Fibroblast of lung (primary cell): ENCODE results near the gene SNX8. TPM values are rescaled to one million over a fixed set of nuclear protein-coding genes. Genes with fewer than 3 reads are reported as not detected.

ENCODE experiments used
- DNase-seq, 2 donors: peaks; one replicate each; pipeline versions ENCODE4 v3.0.0 to v3.0.0-alpha.2; 2010; ENCODE audit warnings: low read depth in 2 of 2
- H2AFZ ChIP-seq: 2 replicates; pipeline ENCODE4 v1.5.1; 2012; ENCODE audit warnings: low read length, control low read depth, inconsistent platforms
- H3K27ac ChIP-seq: 2 replicates; pipeline ENCODE4 v1.5.1; 2011; ENCODE audit warnings: low read length, control low read depth; ENCODE audit not compliant: insufficient read depth
- H3K27me3 ChIP-seq: 2 replicates; pipeline ENCODE4 v1.5.1; 2011; ENCODE audit warnings: mild to moderate bottlenecking, low read length; ENCODE audit not compliant: control insufficient read depth, insufficient read depth
- H3K36me3 ChIP-seq: 2 replicates; pipeline ENCODE4 v1.5.1; 2011; ENCODE audit warnings: low read length; ENCODE audit not compliant: control insufficient read depth, insufficient read depth
- H3K4me1 ChIP-seq: 2 replicates; pipeline ENCODE4 v1.5.1; 2011; ENCODE audit warnings: low read length; ENCODE audit not compliant: control insufficient read depth, insufficient read depth; ENCODE audit errors: extremely low read depth
- H3K4me2 ChIP-seq: 2 replicates; pipeline ENCODE4 v1.5.1; 2011; ENCODE audit warnings: low read length, control low read depth; ENCODE audit not compliant: insufficient read depth; ENCODE audit errors: extremely low read depth
- H3K4me3 ChIP-seq, 4 experiments: fragments of 200-600 bp in 1 of 4; sonication (generic) in 1 of 4; replicated peaks in 1 of 4; 2 replicates each; pipeline ENCODE4 v1.5.1; 2011 to 2016; ENCODE audit warnings: low read length in 4 of 4, low read depth in 3 of 4, mild to moderate bottlenecking in 3 of 4, control low read depth in 2 of 4, inconsistent platforms in 1 of 4, mixed read lengths in 1 of 4; ENCODE audit not compliant: insufficient read depth in 1 of 4; ENCODE audit errors: control extremely low read depth in 1 of 4
- H3K79me2 ChIP-seq: 2 replicates; pipeline ENCODE4 v1.5.1; 2012; ENCODE audit warnings: mild to moderate bottlenecking, low read length, inconsistent platforms; ENCODE audit not compliant: control insufficient read depth, insufficient read depth
- H3K9ac ChIP-seq: 2 replicates; pipeline ENCODE4 v1.5.1; 2011; ENCODE audit warnings: mild to moderate bottlenecking, low read length, control low read depth; ENCODE audit not compliant: insufficient read depth
- H3K9me3 ChIP-seq: 2 replicates; pipeline ENCODE4 v1.5.1; 2012; ENCODE audit warnings: low read depth, low read length; ENCODE audit not compliant: control insufficient read depth, insufficient read depth
- H4K20me1 ChIP-seq: 2 replicates; pipeline ENCODE4 v1.5.1; 2011; ENCODE audit warnings: low read length; ENCODE audit not compliant: control insufficient read depth, insufficient read depth; ENCODE audit errors: extremely low read depth
- EZH2 ChIP-seq: IDR thresholded peaks from 2 replicates; pipeline ENCODE4 v1.5.1; 2012; ENCODE audit warnings: low read length, control low read depth, mild to moderate bottlenecking; ENCODE audit errors: missing control alignments
- polyA plus RNA-seq, 2 donors: library from polyadenylated mRNA; depleted of rRNA in 1 of 2; stranded (reverse) in 1 of 2; unstranded in 1 of 2; fragments of >200 nt; gene quantifications; 2 replicates each; pipeline ENCODE4 v1.2.1, GENCODE V29; 2011 to 2012; ENCODE audit warnings: missing spikeins in 1 of 2
- total RNA-seq: library from RNA; depleted of rRNA; stranded (reverse); fragments of >200 nt; gene quantifications from 2 replicates; pipeline ENCODE4 v1.2.1, GENCODE V29; 2014
- TF ChIP-seq, protein P1 (sequence below), 2 donors: IDR thresholded peaks in 1 of 2; conservative IDR thresholded peaks in 1 of 2; 1 replicate in 1 of 2; 2 replicates in 1 of 2; pipeline ENCODE4 v1.5.1; 2011 to 2012; ENCODE audit warnings: low read length in 2 of 2, control low read depth in 1 of 2, inconsistent platforms in 1 of 2, low read depth in 1 of 2, mild to moderate bottlenecking in 1 of 2

The SNX8 gene
- total and polyA plus RNA-seq, 2 donors (not counting 1 experiment from before 2014, with no cell fraction given), result 13.2 to 27.4 TPM

DNA sequence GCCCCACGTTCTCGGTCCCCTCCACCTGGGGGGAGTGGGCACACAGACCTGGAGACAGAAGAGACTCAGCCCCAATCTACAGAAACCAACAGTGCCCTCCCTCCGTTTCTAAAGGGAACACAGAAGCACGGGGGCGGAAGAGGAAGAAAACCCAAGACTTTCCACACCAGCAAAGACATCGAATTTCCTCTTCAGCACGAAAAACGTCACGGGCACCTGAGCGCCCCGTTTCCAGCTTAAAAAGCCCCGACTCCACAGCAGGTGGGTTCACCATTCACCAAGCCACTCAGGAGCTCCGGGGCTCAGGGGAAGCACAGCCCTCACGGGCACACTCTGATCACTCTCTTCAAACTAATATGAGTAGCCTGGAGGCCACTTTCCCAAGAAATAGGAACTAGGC lies 52.6 kb downstream of the SNX8 start:
- no peak overlapping the region for H3K4me3 ChIP-seq
- H2AFZ ChIP-seq, result no peak overlapping the region
- no peak overlapping the region for H3K9ac ChIP-seq
- no peak for DNase-seq
- H3K4me1 ChIP-seq, result no peaks in the 10 kb centered on the region
- H3K27ac ChIP-seq, result no peak overlapping the region
- H4K20me1 ChIP-seq, result no peaks in the 10 kb centered on the region
- H3K27me3 ChIP-seq, result no peaks in the 10 kb centered on the region
- no peak overlapping the region for H3K4me2 ChIP-seq
- H3K9me3 ChIP-seq, result no peaks in the 10 kb centered on the region
- peaks cover 5% of the 10 kb centered on the region for H3K36me3 ChIP-seq
- no peaks in the 10 kb centered on the region for H3K79me2 ChIP-seq
- no peak for TF ChIP-seq EZH2
- TF ChIP-seq, protein P1, sequence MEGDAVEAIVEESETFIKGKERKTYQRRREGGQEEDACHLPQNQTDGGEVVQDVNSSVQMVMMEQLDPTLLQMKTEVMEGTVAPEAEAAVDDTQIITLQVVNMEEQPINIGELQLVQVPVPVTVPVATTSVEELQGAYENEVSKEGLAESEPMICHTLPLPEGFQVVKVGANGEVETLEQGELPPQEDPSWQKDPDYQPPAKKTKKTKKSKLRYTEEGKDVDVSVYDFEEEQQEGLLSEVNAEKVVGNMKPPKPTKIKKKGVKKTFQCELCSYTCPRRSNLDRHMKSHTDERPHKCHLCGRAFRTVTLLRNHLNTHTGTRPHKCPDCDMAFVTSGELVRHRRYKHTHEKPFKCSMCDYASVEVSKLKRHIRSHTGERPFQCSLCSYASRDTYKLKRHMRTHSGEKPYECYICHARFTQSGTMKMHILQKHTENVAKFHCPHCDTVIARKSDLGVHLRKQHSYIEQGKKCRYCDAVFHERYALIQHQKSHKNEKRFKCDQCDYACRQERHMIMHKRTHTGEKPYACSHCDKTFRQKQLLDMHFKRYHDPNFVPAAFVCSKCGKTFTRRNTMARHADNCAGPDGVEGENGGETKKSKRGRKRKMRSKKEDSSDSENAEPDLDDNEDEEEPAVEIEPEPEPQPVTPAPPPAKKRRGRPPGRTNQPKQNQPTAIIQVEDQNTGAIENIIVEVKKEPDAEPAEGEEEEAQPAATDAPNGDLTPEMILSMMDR (conservative IDR thresholded peaks at IDR 0.05 in 1 of 2, IDR thresholded peaks at IDR 0.05 in 1 of 2; ENCODE audit: low read depth in 1 of 2, low read length in 2 of 2), result no peak

DNA sequence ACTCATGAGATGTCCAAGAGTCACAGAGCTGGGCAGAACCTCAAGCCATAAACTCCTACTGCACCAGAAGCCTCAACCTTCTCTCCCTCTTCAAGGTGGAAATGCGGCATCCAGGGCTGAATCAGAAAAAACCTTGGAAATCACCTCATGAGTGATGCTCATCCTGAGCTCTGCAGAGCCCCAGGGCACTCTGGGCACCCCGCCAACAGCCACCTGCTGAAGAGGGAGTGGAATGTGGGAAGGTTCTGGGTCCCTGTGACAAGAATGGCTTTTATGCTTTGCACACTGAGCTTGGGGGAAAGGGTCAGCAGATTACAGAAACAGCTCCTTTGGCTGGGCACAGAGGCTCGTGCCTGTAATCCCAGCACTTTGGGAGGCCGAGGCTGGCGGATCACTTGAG lies 53.4 kb downstream of the SNX8 start:
- no peak overlapping the region for H3K27ac ChIP-seq
- no peaks in the 10 kb centered on the region for H3K9me3 ChIP-seq
- no peak overlapping the region for H3K4me3 ChIP-seq
- DNase-seq, result no peak
- H3K9ac ChIP-seq, result no peak overlapping the region
- H3K27me3 ChIP-seq, result no peaks in the 10 kb centered on the region
- H3K4me1 ChIP-seq, result no peaks in the 10 kb centered on the region
- no peaks in the 10 kb centered on the region for H3K79me2 ChIP-seq
- no peak overlapping the region for H3K4me2 ChIP-seq
- H4K20me1 ChIP-seq, result no peaks in the 10 kb centered on the region
- no peak for TF ChIP-seq EZH2
- TF ChIP-seq, protein P1 (conservative IDR thresholded peaks at IDR 0.05 in 1 of 2, IDR thresholded peaks at IDR 0.05 in 1 of 2; ENCODE audit: low read depth in 1 of 2, low read length in 2 of 2), result no peak
- peaks cover 7% of the 10 kb centered on the region for H3K36me3 ChIP-seq
- H2AFZ ChIP-seq, result no peak overlapping the region

DNA sequence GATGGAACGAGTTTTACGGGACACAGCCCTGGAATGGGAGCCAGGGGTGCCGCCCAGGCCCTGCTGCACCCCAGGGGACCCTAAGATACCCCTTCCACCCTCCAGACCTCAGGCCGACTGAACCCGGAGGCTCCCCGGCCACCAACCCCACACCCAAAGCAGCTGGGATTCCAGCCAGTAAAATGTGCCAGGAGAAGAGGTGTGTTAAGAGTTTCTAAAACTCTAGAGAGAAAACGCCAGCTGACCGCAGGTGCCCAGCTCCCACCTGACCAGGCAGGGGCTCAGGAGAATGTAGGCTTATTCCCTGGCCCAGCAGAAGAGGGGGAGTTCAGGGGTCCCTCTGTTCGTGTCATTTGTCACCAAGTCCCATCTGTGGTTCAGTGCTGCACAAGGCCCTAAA lies 54.8 kb downstream of the SNX8 start:
- no peaks in the 10 kb centered on the region for H3K9me3 ChIP-seq
- no peak overlapping the region for H3K4me2 ChIP-seq
- no peak overlapping the region for H3K27ac ChIP-seq
- peaks cover 7% of the 10 kb centered on the region for H3K36me3 ChIP-seq
- no peaks in the 10 kb centered on the region for H3K27me3 ChIP-seq
- TF ChIP-seq, protein P1 (conservative IDR thresholded peaks at IDR 0.05 in 1 of 2, IDR thresholded peaks at IDR 0.05 in 1 of 2; ENCODE audit: low read depth in 1 of 2, low read length in 2 of 2), result no peak
- TF ChIP-seq EZH2, result no peak
- no peak for DNase-seq
- H3K4me3 ChIP-seq, result no peak overlapping the region
- no peaks in the 10 kb centered on the region for H3K79me2 ChIP-seq
- no peak overlapping the region for H3K9ac ChIP-seq
- H4K20me1 ChIP-seq, result no peaks in the 10 kb centered on the region
- H3K4me1 ChIP-seq, result no peaks in the 10 kb centered on the region
- H2AFZ ChIP-seq, result no peak overlapping the region
